H9 (cell line): ENCODE measurements around the gene NR2F1-AS1. TPM values are rescaled to one million over a fixed set of nuclear protein-coding genes. Genes with fewer than 3 reads are reported as not detected.

ENCODE experiments used
- DNase-seq: peaks from one replicate; pipeline ENCODE4 v3.0.0-alpha.2; 2017
- H2AFZ ChIP-seq: one replicate; pipeline ENCODE4 v1.6.1; 2013; ENCODE audit warnings: mild to moderate bottlenecking, low read length, control low read depth, moderate library complexity
- H2AK5ac ChIP-seq: 2 replicates; pipeline ENCODE4 v1.6.1; 2013; ENCODE audit warnings: low read length, control low read depth, mixed read lengths; ENCODE audit not compliant: insufficient read length
- H2BK120ac ChIP-seq: one replicate; pipeline ENCODE4 v1.6.1; 2013; ENCODE audit warnings: low read depth, mild to moderate bottlenecking, low read length, control low read depth, inconsistent platforms; ENCODE audit not compliant: poor library complexity, severe bottlenecking
- H2BK12ac ChIP-seq: 2 replicates; pipeline ENCODE4 v1.6.1; 2013; ENCODE audit warnings: low read length, control low read depth, mixed read lengths, low read depth; ENCODE audit not compliant: insufficient read length
- H2BK15ac ChIP-seq: 2 replicates; pipeline ENCODE4 v1.6.1; 2013; ENCODE audit warnings: low read depth, low read length, control low read depth
- H2BK20ac ChIP-seq: one replicate; pipeline ENCODE4 v1.6.1; 2013; ENCODE audit warnings: low read depth, mild to moderate bottlenecking, low read length, control low read depth, inconsistent platforms; ENCODE audit not compliant: poor library complexity, severe bottlenecking
- H2BK5ac ChIP-seq: 2 replicates; pipeline ENCODE4 v1.6.1; 2013; ENCODE audit warnings: low read length, control low read depth, mixed read lengths; ENCODE audit not compliant: insufficient read length
- H3K14ac ChIP-seq: 2 replicates; pipeline ENCODE4 v1.6.1; 2013; ENCODE audit warnings: low read length, control low read depth; ENCODE audit not compliant: insufficient read depth
- H3K18ac ChIP-seq: 2 replicates; pipeline ENCODE4 v1.6.1; 2013; ENCODE audit warnings: low read depth, mild to moderate bottlenecking, mixed read lengths, low read length, control low read depth; ENCODE audit not compliant: insufficient read length
- H3K23ac ChIP-seq: 2 replicates; pipeline ENCODE4 v1.6.1; 2013; ENCODE audit warnings: low read length, control low read depth, mixed read lengths, low read depth; ENCODE audit not compliant: insufficient read length
- H3K23me2 ChIP-seq: 2 replicates; pipeline ENCODE4 v1.6.1; 2013; ENCODE audit warnings: low read depth, mild to moderate bottlenecking, mixed read lengths, low read length, control low read depth; ENCODE audit not compliant: insufficient read length, poor library complexity, severe bottlenecking
- H3K27ac ChIP-seq: 2 replicates; pipeline ENCODE4 v1.5.1; 2013; ENCODE audit warnings: low read length, control low read depth, mixed read lengths, low read depth; ENCODE audit not compliant: insufficient read length
- H3K27me3 ChIP-seq: 2 replicates; pipeline ENCODE4 v1.6.1; 2013; ENCODE audit warnings: low read length, control low read depth, inconsistent platforms; ENCODE audit not compliant: insufficient read depth
- H3K4ac ChIP-seq: 2 replicates; pipeline ENCODE4 v1.6.1; 2013; ENCODE audit warnings: low read depth, mild to moderate bottlenecking, control low read depth, inconsistent platforms, low read length, moderate library complexity
- H3K4me1 ChIP-seq: 2 replicates; pipeline ENCODE4 v1.6.1; 2013; ENCODE audit warnings: low read length, control low read depth, inconsistent platforms; ENCODE audit not compliant: insufficient read depth
- H3K4me2 ChIP-seq: 2 replicates; pipeline ENCODE4 v1.6.1; 2013; ENCODE audit warnings: low read length, control low read depth, mixed read lengths; ENCODE audit not compliant: insufficient read length, insufficient read depth
- H3K56ac ChIP-seq: 2 replicates; pipeline ENCODE4 v1.6.1; 2013; ENCODE audit warnings: low read depth, mild to moderate bottlenecking, mixed read lengths, low read length, control low read depth; ENCODE audit not compliant: insufficient read length
- H3K79me1 ChIP-seq: 2 replicates; pipeline ENCODE4 v1.6.1; 2013; ENCODE audit warnings: low read depth, mild to moderate bottlenecking, moderate library complexity, low read length, control low read depth, inconsistent platforms; ENCODE audit not compliant: insufficient read depth, poor library complexity, severe bottlenecking
- H3K79me2 ChIP-seq: 2 replicates; pipeline ENCODE4 v1.6.1; 2013; ENCODE audit warnings: low read length, control low read depth, inconsistent platforms; ENCODE audit not compliant: insufficient read depth
- H3K9ac ChIP-seq: 2 replicates; pipeline ENCODE4 v1.6.1; 2013; ENCODE audit warnings: low read length, control low read depth, mixed read lengths; ENCODE audit not compliant: insufficient read length; ENCODE audit errors: extremely low read depth
- H3K9me3 ChIP-seq: one replicate; pipeline ENCODE4 v1.6.1; 2013; ENCODE audit warnings: low read depth, low read length, inconsistent platforms; ENCODE audit not compliant: control insufficient read depth
- H3T11ph ChIP-seq: one replicate; pipeline ENCODE4 v1.6.1; 2013; ENCODE audit warnings: mild to moderate bottlenecking, low read length, control low read depth, inconsistent platforms
- H4K20me1 ChIP-seq: one replicate; pipeline ENCODE4 v1.6.1; 2013; ENCODE audit not compliant: control insufficient read depth, insufficient read length, insufficient read depth
- H4K5ac ChIP-seq: 2 replicates; pipeline ENCODE4 v1.6.1; 2013; ENCODE audit warnings: low read depth, mild to moderate bottlenecking, mixed read lengths, low read length, control low read depth; ENCODE audit not compliant: insufficient read length
- H4K8ac ChIP-seq: replicated peaks from 2 replicates; pipeline ENCODE4 v1.6.1; 2013; ENCODE audit warnings: low read length, control low read depth, mixed read lengths, low read depth; ENCODE audit not compliant: insufficient read length
- H4K91ac ChIP-seq: 2 replicates; pipeline ENCODE4 v1.6.1; 2013; ENCODE audit warnings: low read depth, mild to moderate bottlenecking, moderate library complexity, mixed read lengths, low read length, control low read depth; ENCODE audit not compliant: insufficient read length
- H3K27ac Mint-ChIP-seq, 3 experiments: 2 replicates in 2 of 3; 3 replicates in 1 of 3; pipeline ENCODE4 v1.8.0; 2020 to 2021; ENCODE audit warnings: mixed read lengths in 3 of 3, mild to moderate bottlenecking in 1 of 3, moderate library complexity in 1 of 3
- H3K27me3 Mint-ChIP-seq: 2 replicates; pipeline ENCODE4 v1.8.0; 2021; ENCODE audit warnings: low read depth, mild to moderate bottlenecking, moderate library complexity, mixed read lengths
- H3K36me3 Mint-ChIP-seq, 3 experiments: 2 replicates in 2 of 3; 3 replicates in 1 of 3; pipeline ENCODE4 v1.8.0; 2020 to 2021; ENCODE audit warnings: low read depth in 3 of 3, mixed read lengths in 3 of 3; ENCODE audit not compliant: insufficient read depth in 1 of 3
- H3K4me1 Mint-ChIP-seq, 2 experiments: 2 replicates each; pipeline ENCODE4 v1.8.0; 2020; ENCODE audit warnings: mixed read lengths in 2 of 2
- H3K4me3 Mint-ChIP-seq, 2 experiments: 2 replicates in 1 of 2; 3 replicates in 1 of 2; pipeline ENCODE4 v1.8.0; 2020 to 2021; ENCODE audit warnings: mild to moderate bottlenecking in 2 of 2, mixed read lengths in 2 of 2, moderate library complexity in 1 of 2
- H3K9me3 Mint-ChIP-seq, 2 experiments: 2 replicates in 1 of 2; 3 replicates in 1 of 2; pipeline ENCODE4 v1.8.0; 2020; ENCODE audit warnings: mild to moderate bottlenecking in 2 of 2, mixed read lengths in 2 of 2, moderate library complexity in 1 of 2
- WGBS: extraction: QIAGEN DNeasy Blood & Tissue Kit; methylation state at CpG from one replicate; pipeline ENCODE4 v1.1.7; 2013; ENCODE audit warnings: missing lambda C conversion rate, low lambda C conversion rate, mixed read lengths; ENCODE audit not compliant: insufficient read length; ENCODE audit errors: extremely low coverage; 5-methylcytosine and 5-hydroxymethylcytosine counted together
- total RNA-seq: library from RNA; stranded (reverse); gene quantifications from 2 replicates; pipeline ENCODE4 v1.2.1, GENCODE V29; 2021
- TF ChIP-seq, protein P1 (sequence below): fragments of 200-600 bp; sonication (generic); conservative IDR thresholded peaks from 3 replicates; pipeline ENCODE4 v1.8.0; 2021; ENCODE audit warnings: antibody characterized with exemption, mild to moderate bottlenecking

Gene NR2F1-AS1
- total RNA-seq, 1 experiment from 2014 or later: 1.9 TPM

- H3K18ac ChIP-seq: no peak overlapping the region
- H3K4me1 ChIP-seq: no peaks in the 10 kb centered on the region
- H2BK120ac ChIP-seq: no peak overlapping the region
- no peaks in the 10 kb centered on the region for H3K27me3 ChIP-seq
- H3K27ac ChIP-seq: no peak overlapping the region
- H3K4ac ChIP-seq: no peak overlapping the region
- H3K23me2 ChIP-seq: no peaks in the 10 kb centered on the region
- Mint-ChIP-seq H3K27me3 (no peaks in the 10 kb centered on the region), H3K4me1 (peaks cover 3 to 4% of the 10 kb centered on the region in 2 experiments; a peak in 2 of 4 replicates), H3K4me3 (no peak overlapping the region), H3K9me3 (no peaks in the 10 kb centered on the region), H3K36me3 (no peaks in the 10 kb centered on the region), H3K27ac (no peak overlapping the region)
- no CpG with 5 or more reads among the region's 2 CpGs for WGBS
- H3K14ac ChIP-seq: no peak overlapping the region
- no peak overlapping the region for H3K4me2 ChIP-seq
- H2AFZ ChIP-seq: no peak overlapping the region
- H2BK20ac ChIP-seq: no peak overlapping the region
- H4K91ac ChIP-seq: no peak overlapping the region
- H3K9me3 ChIP-seq: no peaks in the 10 kb centered on the region
- no peak overlapping the region for H3K56ac ChIP-seq
- H3K23ac ChIP-seq: no peak overlapping the region
- H2BK5ac ChIP-seq: no peak overlapping the region
- no peak overlapping the region for H3K9ac ChIP-seq
- no peak overlapping the region for H3T11ph ChIP-seq
- DNase-seq: no peak
- H2BK15ac ChIP-seq: no peak overlapping the region
- no peak overlapping the region for H4K5ac ChIP-seq
- H4K20me1 ChIP-seq: no peaks in the 10 kb centered on the region
- H4K8ac ChIP-seq: no peak overlapping the region
- TF ChIP-seq, protein P1, sequence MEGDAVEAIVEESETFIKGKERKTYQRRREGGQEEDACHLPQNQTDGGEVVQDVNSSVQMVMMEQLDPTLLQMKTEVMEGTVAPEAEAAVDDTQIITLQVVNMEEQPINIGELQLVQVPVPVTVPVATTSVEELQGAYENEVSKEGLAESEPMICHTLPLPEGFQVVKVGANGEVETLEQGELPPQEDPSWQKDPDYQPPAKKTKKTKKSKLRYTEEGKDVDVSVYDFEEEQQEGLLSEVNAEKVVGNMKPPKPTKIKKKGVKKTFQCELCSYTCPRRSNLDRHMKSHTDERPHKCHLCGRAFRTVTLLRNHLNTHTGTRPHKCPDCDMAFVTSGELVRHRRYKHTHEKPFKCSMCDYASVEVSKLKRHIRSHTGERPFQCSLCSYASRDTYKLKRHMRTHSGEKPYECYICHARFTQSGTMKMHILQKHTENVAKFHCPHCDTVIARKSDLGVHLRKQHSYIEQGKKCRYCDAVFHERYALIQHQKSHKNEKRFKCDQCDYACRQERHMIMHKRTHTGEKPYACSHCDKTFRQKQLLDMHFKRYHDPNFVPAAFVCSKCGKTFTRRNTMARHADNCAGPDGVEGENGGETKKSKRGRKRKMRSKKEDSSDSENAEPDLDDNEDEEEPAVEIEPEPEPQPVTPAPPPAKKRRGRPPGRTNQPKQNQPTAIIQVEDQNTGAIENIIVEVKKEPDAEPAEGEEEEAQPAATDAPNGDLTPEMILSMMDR: no peak
- H3K79me1 ChIP-seq: no peaks in the 10 kb centered on the region
- H2AK5ac ChIP-seq: no peak overlapping the region
- H3K79me2 ChIP-seq: no peaks in the 10 kb centered on the region
- H2BK12ac ChIP-seq: no peak overlapping the region
Observed at GRCh38 chr5:93511445-93511844, 69.6 kb downstream of the NR2F1-AS1 start.
